Keratinocyte (primary cell): Measurements from ENCODE around the gene TTC31.

Experiments
- EZH2 ChIP-seq: IDR thresholded peaks from one replicate; pipeline ENCODE4 v1.6.1; 2012; ENCODE audit warnings: inconsistent platforms, mild to moderate bottlenecking, low read length, moderate library complexity
- TF ChIP-seq, protein P1 (sequence below), 3 experiments: IDR thresholded peaks in 1 of 3; conservative IDR thresholded peaks in 1 of 3; optimal IDR thresholded peaks in 1 of 3; 2 replicates in 2 of 3; 3 replicates in 1 of 3; pipeline versions ENCODE3 to v1.5.1; 2011; ENCODE audit warnings: low read length in 3 of 3, mild to moderate bottlenecking in 3 of 3, moderate library complexity in 2 of 3, control low read depth in 1 of 3, inconsistent platforms in 1 of 3; ENCODE audit not compliant: insufficient read depth in 2 of 3; ENCODE audit errors: extremely low read depth in 1 of 3

GRCh38 chr2:74441170-74441689 is 41.7 kb upstream of the TTC31 start:
- TF ChIP-seq, protein P1, sequence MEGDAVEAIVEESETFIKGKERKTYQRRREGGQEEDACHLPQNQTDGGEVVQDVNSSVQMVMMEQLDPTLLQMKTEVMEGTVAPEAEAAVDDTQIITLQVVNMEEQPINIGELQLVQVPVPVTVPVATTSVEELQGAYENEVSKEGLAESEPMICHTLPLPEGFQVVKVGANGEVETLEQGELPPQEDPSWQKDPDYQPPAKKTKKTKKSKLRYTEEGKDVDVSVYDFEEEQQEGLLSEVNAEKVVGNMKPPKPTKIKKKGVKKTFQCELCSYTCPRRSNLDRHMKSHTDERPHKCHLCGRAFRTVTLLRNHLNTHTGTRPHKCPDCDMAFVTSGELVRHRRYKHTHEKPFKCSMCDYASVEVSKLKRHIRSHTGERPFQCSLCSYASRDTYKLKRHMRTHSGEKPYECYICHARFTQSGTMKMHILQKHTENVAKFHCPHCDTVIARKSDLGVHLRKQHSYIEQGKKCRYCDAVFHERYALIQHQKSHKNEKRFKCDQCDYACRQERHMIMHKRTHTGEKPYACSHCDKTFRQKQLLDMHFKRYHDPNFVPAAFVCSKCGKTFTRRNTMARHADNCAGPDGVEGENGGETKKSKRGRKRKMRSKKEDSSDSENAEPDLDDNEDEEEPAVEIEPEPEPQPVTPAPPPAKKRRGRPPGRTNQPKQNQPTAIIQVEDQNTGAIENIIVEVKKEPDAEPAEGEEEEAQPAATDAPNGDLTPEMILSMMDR (optimal IDR thresholded peaks at IDR 0.05 in 1 of 3, IDR thresholded peaks at IDR 0.05 in 1 of 3, conservative IDR thresholded peaks at IDR 0.05 in 1 of 3; ENCODE audit: extremely low read depth in 1 of 3, insufficient read depth in 2 of 3, low read length in 3 of 3) = no peak
- no peak for TF ChIP-seq EZH2
